Gastrocnemius medialis (tissue), 4 donors: ENCODE measurements around the gene GRIN2C.

ENCODE experiments used
- POLR2A ChIP-seq, 2 donors: fragments of 450-650 bp; IDR thresholded peaks; one replicate each; pipeline ENCODE4 v1.6.1; 2017; ENCODE audit warnings: antibody characterized with exemption in 2 of 2, mild to moderate bottlenecking in 2 of 2, moderate library complexity in 2 of 2
- TF ChIP-seq, protein P1 (sequence below), 5 experiments: fragments of 450-650 bp in 3 of 5; fragments of 200-600 bp in 2 of 5; sonication (generic) in 2 of 5; IDR thresholded peaks in 4 of 5; conservative IDR thresholded peaks in 1 of 5; 1 replicate in 4 of 5; 2 replicates in 1 of 5; pipeline ENCODE4 v1.5.1; 2016 to 2019; ENCODE audit warnings: antibody characterized with exemption in 5 of 5, mild to moderate bottlenecking in 3 of 5, moderate library complexity in 3 of 5

DNA sequence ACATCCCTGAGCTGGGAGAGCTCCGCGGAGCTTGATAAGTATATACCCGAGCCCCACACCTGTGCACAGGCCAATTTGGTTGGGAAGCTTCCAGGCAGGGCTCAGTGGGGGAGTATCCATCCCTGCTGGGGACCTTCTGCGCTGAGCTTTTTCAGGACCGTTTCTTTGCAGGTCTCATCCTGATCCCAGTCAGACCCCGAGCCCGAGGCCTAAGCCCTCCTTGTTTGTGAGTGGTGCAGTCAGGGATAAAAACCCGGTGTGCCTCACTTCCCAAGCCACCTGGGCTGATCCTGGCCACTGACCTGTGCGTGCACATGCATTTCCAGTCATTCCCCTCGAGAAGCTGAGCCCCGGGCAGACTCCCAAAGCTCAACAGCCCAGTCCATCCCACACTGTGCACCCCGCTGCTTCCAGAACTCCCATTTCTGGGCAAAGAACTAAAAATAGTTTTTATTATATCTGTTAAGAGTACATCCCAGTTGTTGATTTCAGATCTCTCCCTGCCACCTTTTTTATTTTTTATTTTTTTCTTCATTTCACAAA, 56.2 kb downstream of the GRIN2C start:
- no peak for TF ChIP-seq POLR2A (IDR thresholded peaks at IDR 0.05)
- TF ChIP-seq, protein P1, sequence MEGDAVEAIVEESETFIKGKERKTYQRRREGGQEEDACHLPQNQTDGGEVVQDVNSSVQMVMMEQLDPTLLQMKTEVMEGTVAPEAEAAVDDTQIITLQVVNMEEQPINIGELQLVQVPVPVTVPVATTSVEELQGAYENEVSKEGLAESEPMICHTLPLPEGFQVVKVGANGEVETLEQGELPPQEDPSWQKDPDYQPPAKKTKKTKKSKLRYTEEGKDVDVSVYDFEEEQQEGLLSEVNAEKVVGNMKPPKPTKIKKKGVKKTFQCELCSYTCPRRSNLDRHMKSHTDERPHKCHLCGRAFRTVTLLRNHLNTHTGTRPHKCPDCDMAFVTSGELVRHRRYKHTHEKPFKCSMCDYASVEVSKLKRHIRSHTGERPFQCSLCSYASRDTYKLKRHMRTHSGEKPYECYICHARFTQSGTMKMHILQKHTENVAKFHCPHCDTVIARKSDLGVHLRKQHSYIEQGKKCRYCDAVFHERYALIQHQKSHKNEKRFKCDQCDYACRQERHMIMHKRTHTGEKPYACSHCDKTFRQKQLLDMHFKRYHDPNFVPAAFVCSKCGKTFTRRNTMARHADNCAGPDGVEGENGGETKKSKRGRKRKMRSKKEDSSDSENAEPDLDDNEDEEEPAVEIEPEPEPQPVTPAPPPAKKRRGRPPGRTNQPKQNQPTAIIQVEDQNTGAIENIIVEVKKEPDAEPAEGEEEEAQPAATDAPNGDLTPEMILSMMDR (IDR thresholded peaks at IDR 0.05 in 4 of 5, conservative IDR thresholded peaks at IDR 0.05 in 1 of 5) = no peak
